GM21737 (cell line): ENCODE results near the gene WNK1.

Experiments
- ATAC-seq: cut with Tn5 transposase; IDR thresholded peaks from one replicate; pipeline ENCODE4 v1.9.1; 2021; ENCODE audit warnings: mild to moderate bottlenecking, moderate library complexity; ENCODE audit not compliant: unreplicated experiment

The WNK1 gene

GRCh38 chr12:938810-939209 lies 186.4 kb downstream of the WNK1 start:
- no peak for ATAC-seq

GRCh38 chr12:943051-943450 lies 190.7 kb downstream of the WNK1 start:
- no peak for ATAC-seq

GRCh38 chr12:944211-944610 lies 191.8 kb downstream of the WNK1 start:
- ATAC-seq: no peak

GRCh38 chr12:946212-946611 lies 193.8 kb downstream of the WNK1 start:
- no peak for ATAC-seq

GRCh38 chr12:946631-947030 lies 194.3 kb downstream of the WNK1 start:
- no peak for ATAC-seq

GRCh38 chr12:948238-948637 lies 195.9 kb downstream of the WNK1 start:
- no peak for ATAC-seq

GRCh38 chr12:949453-950191 lies 197.2 kb downstream of the WNK1 start, which contains the start of gene RAD52:
Gene RAD52, minus strand, starts transcription at chr12:949694. Its CDS starts 16,636 bp downstream, at chr12:933058.
- peak; percentile 79 for ATAC-seq

GRCh38 chr12:951176-951575 lies 198.8 kb downstream of the WNK1 start:
- ATAC-seq: no peak

- no peak for ATAC-seq
Measured at GRCh38 chr12:953776-954175, 201.4 kb downstream of the WNK1 start.

- ATAC-seq: no peak
Measured at GRCh38 chr12:954741-955140, 202.4 kb downstream of the WNK1 start.

GRCh38 chr12:955939-956338 lies 203.6 kb downstream of the WNK1 start:
- ATAC-seq: no peak

- peak; percentile 53 for ATAC-seq
Measured at GRCh38 chr12:958588-959123, 206.3 kb downstream of the WNK1 start.
